GM12865 (cell line): Measurements from ENCODE around the gene TFAP2C.

Experiments used
- DNase-seq: peaks from one replicate; pipeline ENCODE4 v3.0.0; 2010; ENCODE audit warnings: low read depth
- H3K4me3 ChIP-seq: 2 replicates; pipeline ENCODE4 v1.5.1; 2011; ENCODE audit warnings: mild to moderate bottlenecking, low read depth, low read length, control low read depth
- CTCF ChIP-seq: IDR thresholded peaks from 2 replicates; pipeline ENCODE4 v1.5.1; 2011; ENCODE audit warnings: low read length, control low read depth, low read depth, inconsistent platforms; ENCODE audit not compliant: insufficient read depth; ENCODE audit errors: missing control alignments

The TFAP2C gene

GRCh38 chr20:56604673-56605072 is 24.4 kb upstream of the TFAP2C start:
- TF ChIP-seq CTCF: no peak
- no peak overlapping the region for H3K4me3 ChIP-seq
- DNase-seq: no peak

DNA sequence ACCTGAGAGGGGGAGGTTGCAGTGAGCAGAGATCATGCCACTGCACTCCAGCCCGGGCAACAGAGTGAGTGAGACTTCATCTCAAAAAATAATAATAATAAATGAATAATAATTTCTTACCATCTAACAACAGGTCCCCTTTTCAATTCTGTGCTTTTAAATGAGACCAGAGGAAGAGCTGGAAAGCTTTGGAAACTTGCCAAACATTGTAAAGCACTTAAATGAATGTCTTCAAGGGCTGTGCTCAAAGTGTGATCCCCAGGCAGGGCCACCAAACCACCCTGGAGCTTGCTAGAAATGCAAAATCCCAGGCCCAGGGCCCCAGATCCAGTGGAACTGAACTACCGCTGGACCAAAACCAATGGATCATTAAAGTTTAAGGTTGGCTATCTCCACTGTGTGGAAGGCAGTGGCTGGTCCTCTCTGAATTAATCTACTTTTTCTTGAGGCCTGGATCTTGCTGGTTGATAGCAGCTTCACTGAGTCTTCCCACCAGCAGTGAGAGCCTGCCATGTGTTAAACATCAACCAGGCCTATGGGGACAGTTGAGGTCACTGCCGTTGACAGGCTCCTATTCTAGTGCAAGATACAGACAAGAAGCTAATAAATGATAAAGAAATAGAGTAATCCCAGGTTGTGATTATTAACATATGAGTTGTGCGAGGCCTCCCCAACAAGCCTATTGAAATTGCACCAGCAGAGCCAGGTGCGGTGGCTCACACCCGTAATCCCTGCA is 23.7 kb upstream of the TFAP2C start:
- DNase-seq: no peak
- no peak for TF ChIP-seq CTCF
- no peak overlapping the region for H3K4me3 ChIP-seq

- no peak for TF ChIP-seq CTCF
- no peak overlapping the region for H3K4me3 ChIP-seq
- no peak for DNase-seq
These were observed 22.7 kb upstream of the TFAP2C start for GRCh38 chr20:56606174-56606945.

- TF ChIP-seq CTCF: no peak
- no peak for DNase-seq
These were observed 21.9 kb upstream of the TFAP2C start for GRCh38 chr20:56607061-56607704.

GRCh38 chr20:56608376-56608775 is 20.7 kb upstream of the TFAP2C start:
- DNase-seq: no peak

More at GRCh38 chr20:56607061-56607704, 21.9 kb upstream of the TFAP2C start:
- H3K4me3 ChIP-seq: no peak overlapping the region

DNA sequence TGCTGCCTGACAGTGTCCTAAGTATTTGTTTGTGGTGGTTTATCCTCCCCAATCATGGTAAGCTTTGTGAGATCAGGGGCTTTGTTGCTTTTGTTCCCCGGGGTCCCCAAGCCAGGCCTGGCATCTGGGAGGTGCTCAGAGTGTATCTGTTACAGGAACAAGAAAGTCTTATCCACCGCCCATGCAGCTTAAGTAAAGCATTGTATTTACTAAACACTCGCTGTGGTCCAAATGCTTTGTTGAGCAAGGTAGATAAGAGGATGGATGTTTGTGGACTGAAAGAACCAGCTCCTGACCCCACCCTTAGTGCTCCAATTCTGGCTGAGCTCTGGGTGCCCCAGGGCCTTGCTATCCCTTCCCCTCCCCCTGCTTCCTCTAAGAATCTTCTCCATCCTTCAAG is 19.8 kb upstream of the TFAP2C start:
- no peak for TF ChIP-seq CTCF
- H3K4me3 ChIP-seq: no peak overlapping the region
- no peak for DNase-seq

More at GRCh38 chr20:56608376-56608775, 20.7 kb upstream of the TFAP2C start:
- H3K4me3 ChIP-seq: no peak overlapping the region
- no peak for TF ChIP-seq CTCF
